ENCODE data around the gene SEC11A.

The SEC11A gene

DNA sequence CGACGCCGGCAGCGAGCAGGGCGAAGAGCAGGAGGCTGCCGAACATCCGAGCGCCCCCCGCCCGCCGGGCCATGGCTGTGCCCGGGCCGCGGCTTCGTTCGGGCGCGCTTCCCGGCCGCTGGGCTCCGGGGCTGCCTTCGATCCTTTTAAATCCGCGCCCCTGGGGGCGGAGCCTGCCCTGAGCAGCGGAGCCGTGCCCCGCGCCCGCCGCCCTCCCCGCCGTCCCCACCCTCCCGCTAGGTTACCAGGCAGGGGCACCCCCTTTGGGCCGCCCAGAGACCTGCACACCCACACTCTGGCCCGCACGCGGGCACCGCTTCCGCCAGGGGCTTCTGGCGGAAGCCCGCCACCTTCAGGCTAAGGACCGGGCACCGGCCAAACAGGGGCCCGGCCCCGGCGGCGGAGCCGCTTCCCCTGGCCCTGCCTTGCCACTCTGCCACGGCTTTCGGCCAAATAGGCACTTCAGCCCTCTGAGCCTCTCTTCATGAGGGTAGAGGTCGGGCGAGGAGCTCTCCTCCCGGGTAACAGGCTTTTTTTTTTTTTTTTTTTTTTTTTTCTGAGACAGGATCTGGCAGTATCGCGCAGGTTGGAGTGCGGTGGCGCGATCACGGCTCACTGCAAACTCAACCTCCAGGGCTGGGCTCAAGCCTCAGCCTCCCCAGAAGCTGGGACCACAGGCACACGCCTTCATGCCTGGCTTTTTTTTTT, 57.7 kb downstream of the SEC11A start, which contains the start of gene NMB:
TSS of gene NMB (minus strand) at position 120 of the 708 bp plus-strand sequence. CDS start at position 73, 47 bp downstream.
- Histone ChIP-seq H3K36me3 (replicated peaks in 1 of 2; ENCODE audit: control insufficient read depth in 2 of 2, insufficient read depth in 2 of 2, low read length in 2 of 2) (peaks cover 0 to 33% of the 10 kb centered on the region in 2 donors), H2BK12ac (ENCODE audit: low read length) (no peak within 1 kb of the TSS), H3K9ac (ENCODE audit: low read depth, low read length, poor library complexity) (no peak within 1 kb of the TSS), H2BK120ac (ENCODE audit: low read depth, low read length) (no peak within 1 kb of the TSS), H4K8ac (ENCODE audit: low read depth, low read length) (no peak within 1 kb of the TSS), H3K14ac (ENCODE audit: low read length) (no peak within 1 kb of the TSS), H2BK15ac (ENCODE audit: low read length) (no peak within 1 kb of the TSS), H2AFZ (ENCODE audit: low read length) (no peak within 1 kb of the TSS), H3K4me3 (ENCODE audit: low read length in 2 of 2) (peak within 1 kb of the TSS in 1 of 2 donors; percentile 80), H3K9me3 (replicated peaks in 1 of 2; ENCODE audit: control insufficient read depth in 2 of 2, insufficient read depth in 1 of 2, low read depth in 1 of 2, low read length in 2 of 2) (no peaks in the 10 kb centered on the region), H3K4ac (ENCODE audit: low read length) (no peak within 1 kb of the TSS), H2AK5ac (ENCODE audit: low read depth, low read length) (peak within 1 kb of the TSS; percentile 69), H3K27ac (replicated peaks; ENCODE audit: low read length) (peak within 1 kb of the TSS; percentile 67), H3K27me3 (ENCODE audit: control insufficient read depth in 3 of 3, insufficient read depth in 3 of 3, low read depth in 1 of 3, low read length in 3 of 3) (peaks cover 0 to 4% (median 0%) of the 10 kb centered on the region in 3 experiments), H2BK5ac (ENCODE audit: low read length) (no peak within 1 kb of the TSS), H3K4me1 (ENCODE audit: control insufficient read depth in 2 of 2, insufficient read depth in 1 of 2, low read depth in 1 of 2, low read length in 2 of 2) (peaks cover 0 to 12% of the 10 kb centered on the region in 2 donors), H3K79me1 (ENCODE audit: low read depth, low read length) (peaks cover 8% of the 10 kb centered on the region), H3K23ac (ENCODE audit: low read depth, low read length, poor library complexity) (peak within 1 kb of the TSS; percentile 11), H3K4me2 (ENCODE audit: insufficient read depth, low read length, poor library complexity, severe bottlenecking) (peak within 1 kb of the TSS; percentile 77), H3K18ac (ENCODE audit: low read length) (peak within 1 kb of the TSS; percentile 70), H4K91ac (ENCODE audit: low read depth, low read length, poor library complexity) (no peak within 1 kb of the TSS)
- peak; percentile 86 for DNase-seq (ENCODE audit: low spot score)
- WGBS, 2 donors (ENCODE audit: extremely low coverage in 2 of 2, insufficient read length in 2 of 2, insufficient replicate concordance in 1 of 2): no CpG with 5 or more reads among the region's 61 CpGs

DNA sequence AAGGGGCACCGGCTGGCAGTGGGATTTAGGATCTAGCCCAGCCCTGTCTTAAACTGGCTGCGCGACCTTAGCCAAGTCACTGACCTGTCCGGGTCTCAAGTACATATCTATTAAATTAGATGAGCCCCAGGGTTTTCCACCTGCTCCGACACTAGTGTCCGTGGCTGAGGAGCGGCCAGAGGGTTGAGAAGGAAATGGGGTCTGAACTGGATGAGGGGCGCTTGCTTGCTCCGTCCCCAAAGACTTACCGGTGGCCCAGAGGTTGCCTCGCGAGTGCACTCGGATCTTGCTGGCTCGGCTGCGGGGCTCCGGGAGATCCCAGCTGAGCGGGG, 58.2 kb downstream of the SEC11A start:
- Histone ChIP-seq H3K4me2 (ENCODE audit: insufficient read depth, low read length, poor library complexity, severe bottlenecking) (peak overlapping the region; percentile 77), H3K79me1 (ENCODE audit: low read depth, low read length) (peaks cover 11% of the 10 kb centered on the region), H3K9me3 (replicated peaks in 1 of 2; ENCODE audit: control insufficient read depth in 2 of 2, insufficient read depth in 1 of 2, low read depth in 1 of 2, low read length in 2 of 2) (no peaks in the 10 kb centered on the region), H2AK5ac (ENCODE audit: low read depth, low read length) (peak overlapping the region; percentile 4), H3K18ac (ENCODE audit: low read length) (peak overlapping the region; percentile 4), H2BK5ac (ENCODE audit: low read length) (no peak overlapping the region), H3K23ac (ENCODE audit: low read depth, low read length, poor library complexity) (no peak overlapping the region), H4K8ac (ENCODE audit: low read depth, low read length) (no peak overlapping the region), H3K27me3 (ENCODE audit: control insufficient read depth in 3 of 3, insufficient read depth in 3 of 3, low read depth in 1 of 3, low read length in 3 of 3) (peaks cover 0 to 4% (median 0%) of the 10 kb centered on the region in 3 experiments), H2AFZ (ENCODE audit: low read length) (no peak overlapping the region), H2BK15ac (ENCODE audit: low read length) (no peak overlapping the region), H3K4me1 (ENCODE audit: control insufficient read depth in 2 of 2, insufficient read depth in 1 of 2, low read depth in 1 of 2, low read length in 2 of 2) (peaks cover 1 to 12% of the 10 kb centered on the region in 2 donors), H3K4ac (ENCODE audit: low read length) (no peak overlapping the region), H3K9ac (ENCODE audit: low read depth, low read length, poor library complexity) (no peak overlapping the region), H3K36me3 (replicated peaks in 1 of 2; ENCODE audit: control insufficient read depth in 2 of 2, insufficient read depth in 2 of 2, low read length in 2 of 2) (peaks cover under 1 to 31% of the 10 kb centered on the region in 2 donors), H3K14ac (ENCODE audit: low read length) (no peak overlapping the region), H3K4me3 (ENCODE audit: low read length in 2 of 2) (peak overlapping the region in 1 of 2 donors; percentile 80), H4K91ac (ENCODE audit: low read depth, low read length, poor library complexity) (no peak overlapping the region), H2BK12ac (ENCODE audit: low read length) (no peak overlapping the region), H2BK120ac (ENCODE audit: low read depth, low read length) (no peak overlapping the region), H3K27ac (replicated peaks; ENCODE audit: low read length) (no peak overlapping the region)
- no CpG with 5 or more reads among the region's 17 CpGs for WGBS, 2 donors (ENCODE audit: extremely low coverage in 2 of 2, insufficient read length in 2 of 2, insufficient replicate concordance in 1 of 2)
- DNase-seq (ENCODE audit: low spot score): no peak

DNA sequence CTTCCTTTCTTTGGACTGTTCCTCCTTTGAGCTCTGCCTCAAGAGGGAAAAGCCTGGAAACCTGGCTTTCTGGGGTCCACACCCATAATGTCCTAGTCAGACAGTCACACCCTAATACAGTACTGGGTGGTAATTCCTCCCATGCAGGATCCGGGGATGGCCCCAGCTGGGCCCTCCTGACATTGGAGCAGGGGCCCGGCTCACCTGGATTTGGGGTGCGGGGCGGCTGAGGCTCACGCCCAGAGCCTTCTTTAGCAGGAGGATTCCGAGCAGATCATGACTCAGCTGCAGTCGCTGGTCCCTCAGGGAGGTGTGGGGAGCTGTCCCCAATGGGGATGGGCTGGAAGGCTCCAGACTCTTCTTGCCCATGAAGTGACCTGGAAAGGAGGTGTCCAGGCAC, 59.0 kb downstream of the SEC11A start:
- H4K8ac ChIP-seq (ENCODE audit: low read depth, low read length): no peak overlapping the region
- H3K14ac ChIP-seq (ENCODE audit: low read length): no peak overlapping the region
- peak overlapping the region; percentile 4 for H2AK5ac ChIP-seq (ENCODE audit: low read depth, low read length)
- DNase-seq (ENCODE audit: low spot score): no peak
- H3K4ac ChIP-seq (ENCODE audit: low read length): no peak overlapping the region
- H3K9ac ChIP-seq (ENCODE audit: low read depth, low read length, poor library complexity): no peak overlapping the region
- no peak overlapping the region for H2BK15ac ChIP-seq (ENCODE audit: low read length)
- no peak overlapping the region for H3K4me3 ChIP-seq (ENCODE audit: low read length in 2 of 2)
- H2BK12ac ChIP-seq (ENCODE audit: low read length): no peak overlapping the region
- no peak overlapping the region for H2AFZ ChIP-seq (ENCODE audit: low read length)
- H3K36me3 ChIP-seq (replicated peaks in 1 of 2; ENCODE audit: control insufficient read depth in 2 of 2, insufficient read depth in 2 of 2, low read length in 2 of 2): peaks cover 2 to 36% of the 10 kb centered on the region in 2 donors
- H3K18ac ChIP-seq (ENCODE audit: low read length): no peak overlapping the region
- H2BK120ac ChIP-seq (ENCODE audit: low read depth, low read length): no peak overlapping the region
- peaks cover 11% of the 10 kb centered on the region for H3K79me1 ChIP-seq (ENCODE audit: low read depth, low read length)
- H3K4me2 ChIP-seq (ENCODE audit: insufficient read depth, low read length, poor library complexity, severe bottlenecking): no peak overlapping the region
- peaks cover 2 to 12% of the 10 kb centered on the region in 2 donors for H3K4me1 ChIP-seq (ENCODE audit: control insufficient read depth in 2 of 2, insufficient read depth in 1 of 2, low read depth in 1 of 2, low read length in 2 of 2)
- H2BK5ac ChIP-seq (ENCODE audit: low read length): no peak overlapping the region
- WGBS, 2 donors (ENCODE audit: extremely low coverage in 2 of 2, insufficient read length in 2 of 2, insufficient replicate concordance in 1 of 2): no CpG with 5 or more reads among the region's 7 CpGs
- peaks cover 0 to 4% (median 0%) of the 10 kb centered on the region in 3 experiments for H3K27me3 ChIP-seq (ENCODE audit: control insufficient read depth in 3 of 3, insufficient read depth in 3 of 3, low read depth in 1 of 3, low read length in 3 of 3)
- H4K91ac ChIP-seq (ENCODE audit: low read depth, low read length, poor library complexity): no peak overlapping the region
- no peak overlapping the region for H3K23ac ChIP-seq (ENCODE audit: low read depth, low read length, poor library complexity)
- no peak overlapping the region for H3K27ac ChIP-seq (replicated peaks; ENCODE audit: low read length)
- no peaks in the 10 kb centered on the region for H3K9me3 ChIP-seq (replicated peaks in 1 of 2; ENCODE audit: control insufficient read depth in 2 of 2, insufficient read depth in 1 of 2, low read depth in 1 of 2, low read length in 2 of 2)

DNA sequence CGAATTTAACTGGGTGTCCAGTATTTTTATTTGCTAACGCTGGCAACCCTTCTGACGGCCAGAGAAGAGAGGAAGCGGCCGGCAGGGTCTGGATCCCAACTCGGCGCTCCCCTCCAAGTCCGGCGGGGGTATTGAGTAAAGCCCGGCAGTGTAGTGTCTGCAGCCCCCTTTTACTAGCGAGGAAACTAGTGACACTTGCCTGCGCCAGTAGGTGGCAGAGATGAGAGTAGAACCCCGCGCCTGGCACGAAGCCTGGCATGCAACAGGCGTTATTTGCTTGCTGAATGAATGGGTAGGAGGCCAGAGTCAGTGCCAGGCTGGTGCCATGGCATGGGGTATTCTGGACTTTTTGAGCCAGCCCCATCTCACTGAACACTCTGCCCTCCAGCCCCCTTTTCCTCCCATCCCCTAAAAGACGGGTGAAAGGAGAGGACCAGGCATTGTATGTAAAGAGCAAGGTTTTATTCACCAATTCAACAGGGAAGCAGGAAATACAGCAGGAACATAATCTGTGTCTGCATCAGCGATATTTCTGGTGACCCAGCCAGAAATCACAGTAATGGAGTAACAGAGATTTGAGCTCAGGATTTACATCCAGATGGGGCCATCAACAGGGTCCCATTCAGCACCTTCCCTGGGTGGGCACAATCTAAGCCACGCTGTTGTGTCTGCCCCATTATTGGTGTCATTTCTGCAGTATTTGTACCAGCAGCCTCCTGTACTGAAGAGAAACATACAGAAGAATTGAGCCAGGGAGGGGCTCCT, 61.1 kb downstream of the SEC11A start:
- Histone ChIP-seq H3K4me2 (ENCODE audit: insufficient read depth, low read length, poor library complexity, severe bottlenecking) (peak overlapping the region; percentile 70), H3K14ac (ENCODE audit: low read length) (no peak overlapping the region), H3K4me1 (ENCODE audit: control insufficient read depth in 2 of 2, insufficient read depth in 1 of 2, low read depth in 1 of 2, low read length in 2 of 2) (peaks cover 2 to 12% of the 10 kb centered on the region in 2 donors), H3K18ac (ENCODE audit: low read length) (no peak overlapping the region), H2AFZ (ENCODE audit: low read length) (peak overlapping the region; percentile 93), H2BK120ac (ENCODE audit: low read depth, low read length) (no peak overlapping the region), H3K4ac (ENCODE audit: low read length) (no peak overlapping the region), H2AK5ac (ENCODE audit: low read depth, low read length) (no peak overlapping the region), H2BK15ac (ENCODE audit: low read length) (no peak overlapping the region), H3K27ac (replicated peaks; ENCODE audit: low read length) (no peak overlapping the region), H2BK5ac (ENCODE audit: low read length) (no peak overlapping the region), H3K27me3 (ENCODE audit: control insufficient read depth in 3 of 3, insufficient read depth in 3 of 3, low read depth in 1 of 3, low read length in 3 of 3) (peaks cover 0 to 4% (median 0%) of the 10 kb centered on the region in 3 experiments), H3K79me1 (ENCODE audit: low read depth, low read length) (peaks cover 11% of the 10 kb centered on the region), H3K36me3 (replicated peaks in 1 of 2; ENCODE audit: control insufficient read depth in 2 of 2, insufficient read depth in 2 of 2, low read length in 2 of 2) (peaks cover 10 to 44% of the 10 kb centered on the region in 2 donors), H3K9me3 (replicated peaks in 1 of 2; ENCODE audit: control insufficient read depth in 2 of 2, insufficient read depth in 1 of 2, low read depth in 1 of 2, low read length in 2 of 2) (no peaks in the 10 kb centered on the region), H4K91ac (ENCODE audit: low read depth, low read length, poor library complexity) (no peak overlapping the region), H3K9ac (ENCODE audit: low read depth, low read length, poor library complexity) (no peak overlapping the region), H3K4me3 (ENCODE audit: low read length in 2 of 2) (peak overlapping the region in 1 of 2 donors; percentile 82), H4K8ac (ENCODE audit: low read depth, low read length) (no peak overlapping the region), H2BK12ac (ENCODE audit: low read length) (no peak overlapping the region), H3K23ac (ENCODE audit: low read depth, low read length, poor library complexity) (no peak overlapping the region)
- no CpG with 5 or more reads among the region's 19 CpGs for WGBS, 2 donors (ENCODE audit: extremely low coverage in 2 of 2, insufficient read length in 2 of 2, insufficient replicate concordance in 1 of 2)
- DNase-seq (ENCODE audit: low spot score): peak; percentile 58
